Adrenal gland (tissue), 12 donors: ENCODE results near the gene VGLL2. TPM values are rescaled to one million over a fixed set of nuclear protein-coding genes. Genes with fewer than 3 reads are reported as not detected.
"Not testable (repeated sequence)": the region's sequence is repeated elsewhere in the genome, so short reads cannot be mapped to it uniquely, and the experiment has no call there.

Source experiments
- DNase-seq, 7 donors: peaks; one replicate each; pipeline ENCODE4 v3.0.0-alpha.2; 2019 to 2020
- H3K27ac ChIP-seq, 5 donors: fragments of 200-600 bp; sonication (generic) in 4 of 5; 1 replicate in 3 of 5; 2 replicates in 2 of 5; pipeline versions ENCODE4 v1.5.1 to v1.8.0; 2016 to 2020; ENCODE audit warnings: mild to moderate bottlenecking in 1 of 5
- H3K27me3 ChIP-seq: fragments of 200-600 bp; 2 replicates; pipeline ENCODE4 v1.8.0; 2021
- H3K36me3 ChIP-seq, 2 donors: fragments of 200-600 bp; replicated peaks in 1 of 2; 1 replicate in 1 of 2; 2 replicates in 1 of 2; pipeline versions ENCODE4 v1.5.1 to v1.8.0; 2018 to 2022
- H3K4me1 ChIP-seq, 2 donors: fragments of 200-600 bp; replicated peaks in 1 of 2; 1 replicate in 1 of 2; 2 replicates in 1 of 2; pipeline versions ENCODE4 v1.5.1 to v1.8.0; 2018 to 2021
- H3K4me3 ChIP-seq, 4 donors: fragments of 200-600 bp; sonication (generic) in 3 of 4; one replicate each; pipeline ENCODE4 v1.5.1; 2016 to 2018
- H3K9me3 ChIP-seq, 3 donors: fragments of 200-600 bp; sonication (generic) in 1 of 3; replicated peaks in 1 of 3; 1 replicate in 2 of 3; 2 replicates in 1 of 3; pipeline versions ENCODE4 v1.5.1 to v1.8.0; 2016 to 2021
- CTCF ChIP-seq, 6 experiments: fragments of 450-650 bp in 4 of 6; fragments of 200-600 bp in 2 of 6; sonication (generic) in 1 of 6; IDR thresholded peaks; 1 replicate in 5 of 6; 2 replicates in 1 of 6; pipeline versions ENCODE4 v1.5.1 to v1.8.0; 2016 to 2021; ENCODE audit warnings: antibody characterized with exemption in 6 of 6, mild to moderate bottlenecking in 2 of 6, moderate library complexity in 1 of 6
- POLR2A ChIP-seq, 2 donors: fragments of 450-650 bp; IDR thresholded peaks; one replicate each; pipeline ENCODE4 v1.6.1; 2017; ENCODE audit warnings: antibody characterized with exemption in 2 of 2, mild to moderate bottlenecking in 2 of 2, moderate library complexity in 1 of 2
- WGBS, 4 donors: extraction: QIAGEN DNeasy Blood & Tissue Kit in 2 of 4; methylation state at CpG; one replicate each; pipeline versions ENCODE4 v1.1.5 to v1.1.7; 2013 to 2017; 5-methylcytosine and 5-hydroxymethylcytosine counted together
- intact Hi-C, 2 donors: fragments of 100-400 bp; cut with DNase I; formaldehyde crosslinking; loops; one replicate each; pipeline versions ENCODE4 v1.14.1 to v1.15.0; 2022 to 2023
- polyA plus RNA-seq, 3 donors: library from polyadenylated mRNA; stranded (reverse); fragments of 200-250 nt in 2 of 3; fragments of 350-450 nt in 1 of 3; fragmentation: Illumina TruSeq in 1 of 3; extraction: RNeasy Lipid Tissue Mini Kit (QIAGEN cat#74804) in 1 of 3; gene quantifications; one replicate each; pipeline ENCODE4 v1.2.3, GENCODE V29; 2013 to 2014
- total RNA-seq, 9 donors: library from RNA; depleted of rRNA in 4 of 9; stranded (reverse); fragments of >200 nt in 4 of 9; fragments of 120-200 nt in 1 of 9; fragmentation: NEBNext Ultra II Directional in 1 of 9; extraction: Animal tissue kit (Norgen Biotek cat#: 25700) in 1 of 9; gene quantifications; one replicate each; pipeline versions ENCODE4 v1.1.0 to v1.2.4, GENCODE V29; 2013 to 2023
- donor health status: healthy with polysubstance abuse.
- donor health status: Bipolar disorder and iron deficiency.
- donor health status: DM: yes; HTN: yes; CAD: no.
- donor health status: DM: no; HTN: no; CAD: no.
- donor health status: DM: no; HTN: no; CAD: no.
- donor health status: DM: yes; HTN: yes; CAD: no.

The VGLL2 gene
- total and polyA plus RNA-seq, 12 donors: not detected

DNA sequence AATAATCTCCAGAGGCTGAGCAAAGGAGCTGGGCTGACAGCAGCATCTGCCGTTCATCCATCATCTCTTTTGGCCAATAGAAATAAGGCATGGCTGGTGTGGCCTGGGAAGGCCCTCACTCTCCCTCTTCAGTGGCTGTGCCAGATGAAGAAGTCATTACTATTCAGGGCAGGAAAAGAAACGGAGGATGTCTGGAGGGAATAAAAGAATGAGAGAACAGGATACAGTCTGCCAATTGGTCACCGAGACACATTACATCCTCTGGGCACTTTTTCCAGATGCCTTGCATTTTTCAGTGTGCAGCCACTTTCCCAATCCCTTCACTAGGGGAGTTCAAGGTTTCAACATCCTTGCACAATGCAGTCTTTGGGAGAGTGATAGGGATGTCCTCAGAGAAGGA is 32.2 kb upstream of the VGLL2 start:
- H3K4me3 ChIP-seq: no peak overlapping the region
- DNase-seq: no peak
- no peak overlapping the region for H3K27ac ChIP-seq
- intact Hi-C loops: no loop called here
- no peaks in the 10 kb centered on the region for H3K27me3 ChIP-seq
- H3K9me3 ChIP-seq: no peaks in the 10 kb centered on the region
- 53 to 66% (median 64%) methylated on average over 3 of the region's 3 CpGs for WGBS, 4 donors
- H3K36me3 ChIP-seq: no peaks in the 10 kb centered on the region
- TF ChIP-seq CTCF (IDR thresholded peaks at IDR 0.05) (no peak), POLR2A (IDR thresholded peaks at IDR 0.05) (no peak)
- no peaks in the 10 kb centered on the region for H3K4me1 ChIP-seq

DNA sequence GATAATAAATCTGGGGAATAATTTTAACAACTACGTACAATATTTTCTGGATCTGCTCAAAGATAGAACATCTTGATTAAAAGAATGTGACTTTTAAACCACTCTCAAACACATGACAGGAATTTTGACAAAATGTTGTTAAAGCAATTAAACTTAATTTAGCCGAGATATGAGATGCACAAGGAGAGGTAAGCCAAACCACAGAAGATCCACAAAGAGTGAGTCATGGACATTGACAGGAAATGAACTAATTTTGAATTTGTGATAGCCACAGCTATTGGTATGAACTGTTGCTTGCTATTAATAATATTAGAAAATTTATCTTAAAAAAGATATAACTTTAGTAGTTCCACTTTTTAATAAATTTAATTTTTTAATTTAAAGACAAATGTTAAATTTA is 27.8 kb upstream of the VGLL2 start:
- Histone ChIP-seq H3K36me3 (no peaks in the 10 kb centered on the region), H3K4me3 (no peak overlapping the region), H3K4me1 (no peaks in the 10 kb centered on the region), H3K9me3 (no peaks in the 10 kb centered on the region), H3K27ac (no peak overlapping the region), H3K27me3 (no peaks in the 10 kb centered on the region)
- intact Hi-C loops: no loop called here
- DNase-seq: no peak
- TF ChIP-seq CTCF (IDR thresholded peaks at IDR 0.05): no peak
- TF ChIP-seq POLR2A (IDR thresholded peaks at IDR 0.05): no peak
- WGBS, 4 donors: 52 to 65% (median 60%) methylated on average over 2 of the region's 2 CpGs

GRCh38 chr6:117244571-117244970 is 20.8 kb upstream of the VGLL2 start:
- 65 to 79% (median 70%) methylated on average over 5 to 13 of the region's 13 CpGs for WGBS, 4 donors
- H3K4me1 ChIP-seq, H3K9me3 ChIP-seq, H3K36me3 ChIP-seq, H3K27me3 ChIP-seq, DNase-seq, intact Hi-C loops, H3K4me3 ChIP-seq, H3K27ac ChIP-seq: not testable (repeated sequence)

DNA sequence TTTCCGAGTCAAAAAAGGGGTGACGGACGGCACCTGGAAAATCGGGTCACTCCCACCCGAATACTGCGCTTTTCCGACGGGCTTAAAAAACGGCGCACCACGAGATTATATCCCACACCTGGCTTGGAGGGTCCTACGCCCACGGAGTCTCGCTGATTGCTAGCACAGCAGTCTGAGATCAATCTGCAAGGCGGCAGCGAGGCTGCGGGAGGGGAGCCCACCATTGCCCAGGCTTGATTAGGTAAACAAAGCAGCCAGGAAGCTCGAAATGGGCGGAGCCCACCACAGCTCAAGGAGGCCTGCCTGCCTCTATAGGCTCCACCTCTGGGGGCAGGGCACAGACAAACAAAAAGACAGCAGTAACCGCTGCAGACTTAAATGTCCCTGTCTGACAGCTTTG is 20.4 kb upstream of the VGLL2 start:
- not testable (repeated sequence) for DNase-seq

DNA sequence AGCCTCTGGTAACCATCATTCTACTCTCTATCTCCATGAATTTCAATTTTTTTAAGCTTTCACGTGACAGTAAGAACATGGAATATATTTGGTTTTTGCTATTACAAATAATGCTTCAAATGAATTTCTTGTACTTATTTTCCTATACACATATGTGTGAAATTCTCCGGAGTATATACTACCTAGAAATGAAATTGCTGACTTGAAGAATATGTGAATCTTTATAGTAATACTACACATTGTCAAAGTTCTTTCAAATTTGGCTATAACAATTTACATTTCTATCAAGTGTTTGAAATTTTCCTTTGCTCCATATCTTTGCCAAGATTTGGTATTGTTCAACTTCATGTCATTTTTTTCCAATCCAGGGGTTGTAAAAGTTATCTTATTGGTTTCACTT is 11.6 kb upstream of the VGLL2 start:
- no peak overlapping the region for H3K27ac ChIP-seq
- no peak overlapping the region for H3K4me3 ChIP-seq
- DNase-seq: no peak
- H3K36me3 ChIP-seq: no peaks in the 10 kb centered on the region
- H3K27me3 ChIP-seq: no peaks in the 10 kb centered on the region
- WGBS, 4 donors: 72 to 88% (median 85%) methylated on average over 2 of the region's 2 CpGs
- no peaks in the 10 kb centered on the region for H3K4me1 ChIP-seq
- no peaks in the 10 kb centered on the region for H3K9me3 ChIP-seq
- TF ChIP-seq POLR2A (IDR thresholded peaks at IDR 0.05): no peak
- TF ChIP-seq CTCF (IDR thresholded peaks at IDR 0.05): no peak
- intact Hi-C loops: no loop called here

More for the DNA sequence above, 20.4 kb upstream of the VGLL2 start:
- H3K4me3 ChIP-seq, H3K27me3 ChIP-seq, intact Hi-C loops, H3K27ac ChIP-seq, H3K4me1 ChIP-seq, H3K36me3 ChIP-seq, H3K9me3 ChIP-seq: not testable (repeated sequence)
- WGBS, 4 donors: 75 to 88% (median 86%) methylated on average over 14 to 19 of the region's 20 CpGs
